SU-DHL-6 (cell line): Measurements from ENCODE around the gene HOXB5.

Source experiments
- H2AFZ ChIP-seq: fragments of 200-600 bp; sonication (generic); 2 replicates; pipeline ENCODE4 v1.6.1; 2014; ENCODE audit warnings: low read depth, mild to moderate bottlenecking, moderate library complexity, mixed read lengths, antibody characterized with exemption, low read length; ENCODE audit not compliant: severe bottlenecking
- H3F3A ChIP-seq: fragments of 200-600 bp; shearing (Covaris generic); 2 replicates; pipeline ENCODE4 v1.6.0; 2016; ENCODE audit warnings: antibody characterized with exemption, mild to moderate bottlenecking; ENCODE audit not compliant: insufficient read depth
- H3K27ac ChIP-seq: fragments of 200-600 bp; sonication (generic); 2 replicates; pipeline ENCODE4 v1.5.1; 2016; ENCODE audit warnings: low read depth, mild to moderate bottlenecking, low read length, moderate library complexity, mixed read lengths
- H3K27me3 ChIP-seq: fragments of 200-600 bp; sonication (generic), shearing (Covaris generic); 2 replicates; pipeline ENCODE4 v1.6.0; 2014; ENCODE audit warnings: mild to moderate bottlenecking, low read length
- H3K36me3 ChIP-seq: fragments of 200-600 bp; sonication (generic); 2 replicates; pipeline ENCODE4 v1.6.1; 2014; ENCODE audit warnings: mild to moderate bottlenecking, low read length, mixed read lengths
- H3K4me2 ChIP-seq: fragments of 300-600, 200-600 bp; shearing (Covaris generic), sonication (generic); 2 replicates; pipeline ENCODE4 v1.6.0; 2014; ENCODE audit warnings: low read length, low read depth, mild to moderate bottlenecking; ENCODE audit not compliant: poor library complexity, severe bottlenecking
- H3K4me3 ChIP-seq: fragments of 200-600 bp; sonication (generic); 2 replicates; pipeline ENCODE4 v1.5.1; 2014; ENCODE audit warnings: antibody characterized with exemption, low read length, mild to moderate bottlenecking, mixed read lengths; ENCODE audit not compliant: insufficient read depth, poor library complexity, severe bottlenecking
- H3K79me2 ChIP-seq: fragments of 200-600 bp; sonication (generic); 2 replicates; pipeline ENCODE4 v1.6.1; 2014; ENCODE audit warnings: mild to moderate bottlenecking, low read length, moderate library complexity; ENCODE audit not compliant: insufficient read depth
- H3K9ac ChIP-seq: fragments of 200-600 bp; sonication (generic); 2 replicates; pipeline ENCODE4 v1.7.0; 2014; ENCODE audit warnings: mild to moderate bottlenecking, low read length
- H3K9me2 ChIP-seq: fragments of 200-600 bp; sonication (generic); replicated peaks from 2 replicates; pipeline ENCODE4 v1.6.1; 2014; ENCODE audit warnings: low read length; ENCODE audit not compliant: insufficient read depth
- H3K9me3 ChIP-seq: fragments of 200-600 bp; sonication (generic); 2 replicates; pipeline ENCODE4 v1.6.1; 2014; ENCODE audit warnings: low read length, mixed read lengths; ENCODE audit not compliant: insufficient read depth
- H4K20me1 ChIP-seq: fragments of 200-600 bp; sonication (generic); 2 replicates; pipeline ENCODE4 v1.6.1; 2014; ENCODE audit warnings: low read depth, mild to moderate bottlenecking, antibody characterized with exemption, low read length, moderate library complexity, mixed read lengths
- EZH2phosphoT487 ChIP-seq: fragments of 200-600 bp; sonication (generic), shearing (Covaris generic); conservative IDR thresholded peaks from 2 replicates; pipeline ENCODE4 v1.6.1; 2018; ENCODE audit warnings: mild to moderate bottlenecking, antibody characterized with exemption, low read length, moderate library complexity, mixed read lengths
- TF ChIP-seq, protein P1 (sequence below): fragments of 200-600 bp; sonication (generic); IDR thresholded peaks from one replicate; pipeline ENCODE4 v1.5.1; 2017; ENCODE audit warnings: antibody characterized with exemption, mild to moderate bottlenecking, low read length, moderate library complexity; ENCODE audit not compliant: insufficient read depth, poor library complexity, severe bottlenecking

HOXB5 gene

DNA sequence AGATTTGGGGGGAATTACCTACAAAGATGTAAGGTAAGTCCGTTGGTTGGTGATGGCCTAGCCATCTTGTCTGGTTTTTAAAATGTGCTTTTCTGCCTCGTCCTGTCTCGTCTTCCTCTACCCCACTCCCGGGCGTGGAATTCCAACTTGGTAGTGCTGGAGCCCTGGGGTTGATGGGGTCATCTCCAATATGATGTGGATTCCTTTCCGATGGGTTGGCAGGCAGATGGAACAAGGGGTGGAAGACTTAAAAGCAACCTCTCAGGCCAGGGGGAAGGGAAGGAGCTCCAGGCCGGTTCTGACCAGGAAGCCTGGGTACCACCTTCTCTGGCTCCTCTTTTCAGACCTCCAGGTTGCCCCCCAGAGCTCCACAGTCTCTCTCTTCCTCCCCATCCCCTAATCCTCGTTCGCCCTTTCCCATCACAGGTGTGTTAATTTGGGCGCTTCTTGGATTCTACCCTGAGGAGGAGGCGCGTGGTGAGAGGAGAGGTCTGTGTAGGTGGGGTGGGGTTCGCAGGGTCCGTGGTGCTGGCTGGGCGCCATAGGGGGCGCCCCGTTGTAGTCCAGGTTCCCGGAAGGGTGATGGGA is 43.6 kb downstream of the HOXB5 start:
- Histone ChIP-seq H3F3A (no peaks in the 10 kb centered on the region), H3K4me2 (no peak overlapping the region), H3K36me3 (no peaks in the 10 kb centered on the region), H2AFZ (no peak overlapping the region), H3K9ac (no peak overlapping the region), H3K79me2 (no peaks in the 10 kb centered on the region), H3K4me3 (no peak overlapping the region), H4K20me1 (no peaks in the 10 kb centered on the region), H3K27me3 (no peaks in the 10 kb centered on the region), H3K9me2 (no peaks in the 10 kb centered on the region), H3K27ac (no peak overlapping the region), H3K9me3 (no peaks in the 10 kb centered on the region)
- no peak for TF ChIP-seq EZH2phosphoT487
- TF ChIP-seq, protein P1, sequence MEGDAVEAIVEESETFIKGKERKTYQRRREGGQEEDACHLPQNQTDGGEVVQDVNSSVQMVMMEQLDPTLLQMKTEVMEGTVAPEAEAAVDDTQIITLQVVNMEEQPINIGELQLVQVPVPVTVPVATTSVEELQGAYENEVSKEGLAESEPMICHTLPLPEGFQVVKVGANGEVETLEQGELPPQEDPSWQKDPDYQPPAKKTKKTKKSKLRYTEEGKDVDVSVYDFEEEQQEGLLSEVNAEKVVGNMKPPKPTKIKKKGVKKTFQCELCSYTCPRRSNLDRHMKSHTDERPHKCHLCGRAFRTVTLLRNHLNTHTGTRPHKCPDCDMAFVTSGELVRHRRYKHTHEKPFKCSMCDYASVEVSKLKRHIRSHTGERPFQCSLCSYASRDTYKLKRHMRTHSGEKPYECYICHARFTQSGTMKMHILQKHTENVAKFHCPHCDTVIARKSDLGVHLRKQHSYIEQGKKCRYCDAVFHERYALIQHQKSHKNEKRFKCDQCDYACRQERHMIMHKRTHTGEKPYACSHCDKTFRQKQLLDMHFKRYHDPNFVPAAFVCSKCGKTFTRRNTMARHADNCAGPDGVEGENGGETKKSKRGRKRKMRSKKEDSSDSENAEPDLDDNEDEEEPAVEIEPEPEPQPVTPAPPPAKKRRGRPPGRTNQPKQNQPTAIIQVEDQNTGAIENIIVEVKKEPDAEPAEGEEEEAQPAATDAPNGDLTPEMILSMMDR = no peak

DNA sequence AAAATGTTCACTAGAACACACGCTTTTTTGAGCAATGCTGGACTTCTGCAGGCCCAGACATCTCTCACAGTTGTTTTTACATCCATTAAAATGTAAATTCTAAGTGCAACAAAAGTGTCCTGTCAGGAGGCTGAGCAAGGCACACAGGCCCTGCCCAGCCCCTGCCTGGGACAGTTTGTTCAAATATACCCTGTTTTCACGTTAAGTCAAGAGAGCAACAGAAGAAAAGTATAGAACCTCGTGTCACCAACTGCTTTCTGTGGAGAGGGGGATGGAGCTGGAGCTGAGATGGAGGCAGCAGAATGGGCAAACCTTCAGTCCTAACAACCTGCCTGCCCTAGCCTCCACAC is 44.3 kb downstream of the HOXB5 start:
- H3K9me2 ChIP-seq = no peaks in the 10 kb centered on the region
- H3K9ac ChIP-seq = no peak overlapping the region
- H3F3A ChIP-seq = no peaks in the 10 kb centered on the region
- H2AFZ ChIP-seq = no peak overlapping the region
- TF ChIP-seq EZH2phosphoT487 = no peak
- TF ChIP-seq, protein P1 = no peak
- H3K9me3 ChIP-seq = no peaks in the 10 kb centered on the region
- H3K4me3 ChIP-seq = no peak overlapping the region
- H3K27me3 ChIP-seq = no peaks in the 10 kb centered on the region
- H3K4me2 ChIP-seq = no peak overlapping the region
- no peaks in the 10 kb centered on the region for H4K20me1 ChIP-seq
- H3K36me3 ChIP-seq = no peaks in the 10 kb centered on the region
- no peak overlapping the region for H3K27ac ChIP-seq
- no peaks in the 10 kb centered on the region for H3K79me2 ChIP-seq

DNA sequence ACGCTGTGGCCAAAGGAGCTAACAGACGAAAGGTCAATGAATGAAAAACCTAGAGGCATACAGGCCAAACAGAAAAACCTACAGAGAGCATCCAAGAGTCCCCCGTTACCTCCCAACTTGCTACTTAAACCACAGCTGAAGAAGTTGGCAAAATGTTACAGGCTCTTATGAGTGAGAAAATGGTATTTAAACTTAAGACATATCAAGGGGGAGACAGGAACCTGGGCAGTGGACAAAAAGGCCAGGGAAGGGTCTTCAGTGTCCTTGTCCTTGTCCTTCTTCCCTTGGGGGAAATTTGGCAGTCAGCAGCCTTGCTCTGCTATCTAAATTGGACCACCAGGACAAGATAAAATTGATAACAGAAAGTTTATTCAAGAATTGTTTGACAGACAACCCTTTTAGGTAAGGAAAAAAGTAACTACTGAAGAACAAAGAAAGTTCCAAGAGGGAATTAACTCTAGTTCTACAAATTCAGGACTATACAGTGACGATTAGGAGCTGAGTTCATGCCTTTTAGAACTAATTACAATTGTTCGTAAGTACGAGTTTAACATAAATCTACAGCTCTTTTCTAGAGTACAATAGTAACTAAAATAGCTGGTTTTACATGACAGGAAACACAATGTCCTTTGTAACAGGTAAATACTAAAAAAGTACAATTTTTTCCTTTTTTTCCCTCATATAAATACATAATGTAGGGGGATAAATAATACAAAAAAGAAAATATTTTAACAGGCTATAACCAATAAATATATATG is 44.9 kb downstream of the HOXB5 start:
- Histone ChIP-seq H3K9me2 (no peaks in the 10 kb centered on the region), H3K4me3 (no peak overlapping the region), H3K79me2 (no peaks in the 10 kb centered on the region), H3K36me3 (no peaks in the 10 kb centered on the region), H3K27ac (no peak overlapping the region), H3K4me2 (no peak overlapping the region), H3K9ac (no peak overlapping the region), H3F3A (no peaks in the 10 kb centered on the region), H4K20me1 (no peaks in the 10 kb centered on the region), H2AFZ (no peak overlapping the region), H3K27me3 (no peaks in the 10 kb centered on the region), H3K9me3 (no peaks in the 10 kb centered on the region)
- TF ChIP-seq EZH2phosphoT487 = no peak
- TF ChIP-seq, protein P1 = no peak
